Measurements from ENCODE around the gene LMOD2.

LMOD2 gene

GRCh38 chr7:123710683-123711082 lies 55.0 kb downstream of the LMOD2 start:
- no peak overlapping the region for H2AFZ ChIP-seq (ENCODE audit: low read length)
- H3F3A ChIP-seq (ENCODE audit: insufficient read depth, low read length) = no peaks in the 10 kb centered on the region
- no peaks in the 10 kb centered on the region for H3K9me3 ChIP-seq (replicated peaks; ENCODE audit: insufficient read depth, low read length)
- peaks cover 47% of the 10 kb centered on the region for H3K79me2 ChIP-seq (ENCODE audit: low read length)
- peaks cover 5% of the 10 kb centered on the region; the same call in 1 of the 2 replicates for H3K36me3 ChIP-seq (replicated peaks; ENCODE audit: insufficient read depth, low read length)
- no peak for DNase-seq
- H3K4me2 ChIP-seq (ENCODE audit: low read depth, low read length) = no peak overlapping the region
- peaks cover 6% of the 10 kb centered on the region; the same call in 1 of the 2 replicates for H4K20me1 ChIP-seq (ENCODE audit: insufficient read depth, low read length)
- H3K9ac ChIP-seq (ENCODE audit: low read length) = no peak overlapping the region
- H3K9me2 ChIP-seq (replicated peaks; ENCODE audit: insufficient read depth, low read length) = no peaks in the 10 kb centered on the region
- no peak for TF ChIP-seq EZH2 (optimal IDR thresholded peaks at IDR 0.05; ENCODE audit: low read depth, low read length)
- TF ChIP-seq CTCF (IDR thresholded peaks at IDR 0.05; ENCODE audit: low read length) = no peak
- no peak for TF ChIP-seq EZH2phosphoT487 (IDR thresholded peaks at IDR 0.05; ENCODE audit: low read length)
- no peak overlapping the region for H3K27ac ChIP-seq (ENCODE audit: low read length)
- no peaks in the 10 kb centered on the region for H3K4me1 ChIP-seq (ENCODE audit: low read length)
- H3K27me3 ChIP-seq (replicated peaks; ENCODE audit: insufficient read depth, low read length) = no peaks in the 10 kb centered on the region
- no peak overlapping the region for H3K4me3 ChIP-seq (ENCODE audit: low read length)

- no peak overlapping the region for H2AFZ ChIP-seq (ENCODE audit: low read length)
- peaks cover 56% of the 10 kb centered on the region for H3K79me2 ChIP-seq (ENCODE audit: low read length)
- H3K9ac ChIP-seq (ENCODE audit: low read length) = no peak overlapping the region
- H3K27me3 ChIP-seq (replicated peaks; ENCODE audit: insufficient read depth, low read length) = no peaks in the 10 kb centered on the region
- no peak overlapping the region for H3K4me3 ChIP-seq (ENCODE audit: low read length)
- TF ChIP-seq EZH2 (optimal IDR thresholded peaks at IDR 0.05; ENCODE audit: low read depth, low read length) = no peak
- TF ChIP-seq EZH2phosphoT487 (IDR thresholded peaks at IDR 0.05; ENCODE audit: low read length) = no peak
- no peak for TF ChIP-seq CTCF (IDR thresholded peaks at IDR 0.05; ENCODE audit: low read length)
- no peaks in the 10 kb centered on the region for H3F3A ChIP-seq (ENCODE audit: insufficient read depth, low read length)
- H3K36me3 ChIP-seq (replicated peaks; ENCODE audit: insufficient read depth, low read length) = peaks cover 5% of the 10 kb centered on the region; the same call in 1 of the 2 replicates
- H3K9me2 ChIP-seq (replicated peaks; ENCODE audit: insufficient read depth, low read length) = no peaks in the 10 kb centered on the region
- no peak overlapping the region for H3K27ac ChIP-seq (ENCODE audit: low read length)
- no peak overlapping the region for H3K4me2 ChIP-seq (ENCODE audit: low read depth, low read length)
- no peaks in the 10 kb centered on the region for H3K9me3 ChIP-seq (replicated peaks; ENCODE audit: insufficient read depth, low read length)
- no peak for DNase-seq
- H3K4me1 ChIP-seq (ENCODE audit: low read length) = no peaks in the 10 kb centered on the region
- peaks cover 6% of the 10 kb centered on the region; the same call in 1 of the 2 replicates for H4K20me1 ChIP-seq (ENCODE audit: insufficient read depth, low read length)
Observed at GRCh38 chr7:123711832-123712293, 56.2 kb downstream of the LMOD2 start.

GRCh38 chr7:123712619-123713018 lies 57.0 kb downstream of the LMOD2 start:
- H3K4me3 ChIP-seq (ENCODE audit: low read length) = no peak overlapping the region
- no peak for DNase-seq
- H3K36me3 ChIP-seq (replicated peaks; ENCODE audit: insufficient read depth, low read length) = peaks cover 3% of the 10 kb centered on the region; the same call in 1 of the 2 replicates
- no peaks in the 10 kb centered on the region for H3K9me2 ChIP-seq (replicated peaks; ENCODE audit: insufficient read depth, low read length)
- H4K20me1 ChIP-seq (ENCODE audit: insufficient read depth, low read length) = peaks cover 6% of the 10 kb centered on the region; the same call in 1 of the 2 replicates
- H3K27ac ChIP-seq (ENCODE audit: low read length) = no peak overlapping the region
- H3K4me2 ChIP-seq (ENCODE audit: low read depth, low read length) = no peak overlapping the region
- H3K4me1 ChIP-seq (ENCODE audit: low read length) = no peaks in the 10 kb centered on the region
- no peak overlapping the region for H2AFZ ChIP-seq (ENCODE audit: low read length)
- H3K9me3 ChIP-seq (replicated peaks; ENCODE audit: insufficient read depth, low read length) = no peaks in the 10 kb centered on the region
- H3K79me2 ChIP-seq (ENCODE audit: low read length) = peaks cover 64% of the 10 kb centered on the region
- no peaks in the 10 kb centered on the region for H3F3A ChIP-seq (ENCODE audit: insufficient read depth, low read length)
- no peak for TF ChIP-seq EZH2phosphoT487 (IDR thresholded peaks at IDR 0.05; ENCODE audit: low read length)
- TF ChIP-seq EZH2 (optimal IDR thresholded peaks at IDR 0.05; ENCODE audit: low read depth, low read length) = no peak
- no peak for TF ChIP-seq CTCF (IDR thresholded peaks at IDR 0.05; ENCODE audit: low read length)
- no peak overlapping the region for H3K9ac ChIP-seq (ENCODE audit: low read length)
- no peaks in the 10 kb centered on the region for H3K27me3 ChIP-seq (replicated peaks; ENCODE audit: insufficient read depth, low read length)
